Endothelial cell of umbilical vein (primary cell): Measurements from ENCODE around the gene FNIP2. TPM values are rescaled to one million over a fixed set of nuclear protein-coding genes. Genes with fewer than 3 reads are reported as not detected.

Experiments
- BruUV-seq: library from RNA; stranded (reverse); fragments of 400-500 nt; replicated peaks from 2 replicates; lab custom pipeline; 2021; lab: Mats Ljungman, UMichigan
- CTCF ChIA-PET: fragments of 300-600, 350-600 bp; sonication (Branson Sonifier 250); formaldehyde crosslinking; loops from one replicate; lab custom pipeline; 2021; ENCODE audit warnings: antibody characterized with exemption, inconsistent platforms; lab: Charles Lee
- POLR2A ChIA-PET: fragments of 300-600, 350-600 bp; sonication (Branson Sonifier 250); formaldehyde crosslinking; loops from one replicate; lab custom pipeline; 2021; ENCODE audit warnings: antibody characterized with exemption, inconsistent platforms; lab: Charles Lee
- DNase-seq: peaks from one replicate; pipeline ENCODE4 v3.0.0-alpha.2; 2011; ENCODE audit warnings: low read depth, low spot score
- FAIRE-seq: peaks from 2 replicates; lab custom pipeline; 2011; peaks lifted over from hg19 to GRCh38; lab: Jason Lieb, UNC
- H2AFZ ChIP-seq: 2 replicates; pipeline ENCODE4 v1.6.0; 2012; ENCODE audit warnings: low read depth, low read length, control low read depth, inconsistent platforms
- H3K27ac ChIP-seq: 2 replicates; pipeline ENCODE4 v1.5.1; 2011; ENCODE audit warnings: low read depth, mild to moderate bottlenecking, control low read depth, low read length, moderate library complexity; ENCODE audit not compliant: insufficient read depth
- H3K27me3 ChIP-seq, 2 experiments: 2 replicates each; pipeline versions ENCODE4 v1.6.0 to v1.6.1; 2011; ENCODE audit warnings: low read length in 2 of 2, mixed read lengths in 1 of 2; ENCODE audit not compliant: control insufficient read depth in 2 of 2, insufficient read depth in 2 of 2
- H3K36me3 ChIP-seq, 2 experiments: 2 replicates in 1 of 2; 3 replicates in 1 of 2; pipeline ENCODE4 v1.5.1; 2011; ENCODE audit warnings: low read length in 2 of 2, mild to moderate bottlenecking in 1 of 2, moderate library complexity in 1 of 2; ENCODE audit not compliant: control insufficient read depth in 2 of 2, insufficient read depth in 2 of 2; ENCODE audit errors: extremely low read depth in 1 of 2
- H3K4me1 ChIP-seq: 3 replicates; pipeline ENCODE4 v1.5.1; 2011; ENCODE audit warnings: mild to moderate bottlenecking, low read length; ENCODE audit not compliant: control insufficient read depth, insufficient read depth; ENCODE audit errors: extremely low read depth
- H3K4me2 ChIP-seq: 2 replicates; pipeline ENCODE4 v1.6.1; 2011; ENCODE audit warnings: low read length, control low read depth, mixed read lengths; ENCODE audit not compliant: insufficient read depth
- H3K4me3 ChIP-seq, 3 experiments: fragments of 200-600 bp in 1 of 3; sonication (generic), shearing (Covaris generic) in 1 of 3; replicated peaks in 1 of 3; 2 replicates each; pipeline ENCODE4 v1.5.1; 2011 to 2016; ENCODE audit warnings: control low read depth in 3 of 3, low read length in 3 of 3, mild to moderate bottlenecking in 2 of 3, inconsistent platforms in 1 of 3, low read depth in 1 of 3, moderate library complexity in 1 of 3; ENCODE audit not compliant: insufficient read depth in 1 of 3
- H3K79me2 ChIP-seq: 2 replicates; pipeline ENCODE4 v1.6.0; 2012; ENCODE audit warnings: low read length, inconsistent platforms; ENCODE audit not compliant: control insufficient read depth, insufficient read depth
- H3K9ac ChIP-seq: replicated peaks from 2 replicates; pipeline ENCODE3; 2011; ENCODE audit warnings: low read length, control low read depth; ENCODE audit not compliant: insufficient read depth; ENCODE audit errors: extremely low read depth
- H3K9me1 ChIP-seq: replicated peaks from 3 replicates; pipeline ENCODE4 v1.6.0; 2011; ENCODE audit warnings: mild to moderate bottlenecking, low read length; ENCODE audit not compliant: control insufficient read depth, insufficient read depth; ENCODE audit errors: extremely low read depth
- H3K9me3 ChIP-seq: replicated peaks from 2 replicates; pipeline ENCODE4 v1.5.1; 2012; ENCODE audit warnings: low read length, inconsistent platforms; ENCODE audit not compliant: control insufficient read depth, insufficient read depth
- H4K20me1 ChIP-seq: replicated peaks from 2 replicates; pipeline ENCODE3; 2011; ENCODE audit warnings: mild to moderate bottlenecking, low read length; ENCODE audit not compliant: control insufficient read depth, insufficient read depth; ENCODE audit errors: extremely low read depth
- CTCF ChIP-seq, 2 donors: IDR thresholded peaks; 1 replicate in 1 of 2; 2 replicates in 1 of 2; pipeline ENCODE4 v1.5.1; 2011; ENCODE audit warnings: low read length in 2 of 2, mild to moderate bottlenecking in 2 of 2, moderate library complexity in 2 of 2, control low read depth in 1 of 2, inconsistent platforms in 1 of 2, low read depth in 1 of 2; ENCODE audit not compliant: insufficient read depth in 1 of 2; ENCODE audit errors: extremely low read depth in 1 of 2
- FOS ChIP-seq: IDR thresholded peaks from 2 replicates; pipeline ENCODE4 v1.6.1; 2011; ENCODE audit warnings: mild to moderate bottlenecking, low read length, moderate library complexity, borderline replicate concordance; ENCODE audit not compliant: insufficient read depth
- GATA2 ChIP-seq: IDR thresholded peaks from 2 replicates; pipeline ENCODE4 v1.7.0; 2011; ENCODE audit warnings: low read depth, mild to moderate bottlenecking, moderate library complexity, mixed read lengths, low read length; ENCODE audit not compliant: insufficient read length, insufficient read depth
- POLR2AphosphoS5 ChIP-seq: IDR thresholded peaks from 2 replicates; pipeline ENCODE4 v1.6.1; 2012; ENCODE audit warnings: low read depth, mild to moderate bottlenecking, control low read depth, low read length, moderate library complexity; ENCODE audit not compliant: insufficient read depth
- dilution Hi-C: fragments of 300-500 bp; cut with MboI; formaldehyde crosslinking; loops from one replicate; pipeline ENCODE4 v1.15.0; 2019; ENCODE audit warnings: low sequenced_read_pairs; ENCODE audit not compliant: extremely low pct_ligation_motif_present
- intact Hi-C: fragments of 100-400 bp; cut with micrococcal nuclease; formaldehyde crosslinking; loops from one replicate; pipeline ENCODE4 v1.10.0; 2022
- polyA plus RNA-seq, 4 experiments: library from polyadenylated mRNA; depleted of rRNA in 3 of 4; stranded (reverse) in 3 of 4; unstranded in 1 of 4; fragments of >200 nt; gene quantifications; 2 replicates each; pipeline versions ENCODE4 v1.2.1 to v1.2.3, GENCODE V29; 2011 to 2012; ENCODE audit warnings: missing spikeins in 1 of 4
- total RNA-seq: library from RNA; stranded (reverse); gene quantifications from 2 replicates; pipeline ENCODE4 v1.2.3, GENCODE V29; 2021

Gene FNIP2
- total and polyA plus RNA-seq, 2 donors (not counting 3 experiments of a cell fraction or from before 2014, with no cell fraction given) = 4.5 to 14.4 TPM

GRCh38 chr4:158782551-158783360, 13.9 kb downstream of the FNIP2 start:
- peak overlapping the region; percentile 51 for H3K27ac ChIP-seq
- no TSS peak for BruUV-seq
- H4K20me1 ChIP-seq = no peaks in the 10 kb centered on the region
- no peaks in the 10 kb centered on the region for H3K9me3 ChIP-seq
- no peak overlapping the region for H3K4me3 ChIP-seq
- DNase-seq (peak; percentile 54), FAIRE-seq (no peak)
- intact Hi-C loops = loop anchor here (1.0 kb wide), 2 partner anchors 13 to 28 kb away; partner anchors contain the start of gene FNIP2
- H3K4me1 ChIP-seq = peaks cover 39% of the 10 kb centered on the region
- TF ChIP-seq GATA2 (no peak), FOS (no peak), CTCF (IDR thresholded peaks at IDR 0.05; ENCODE audit: extremely low read depth in 1 of 2, insufficient read depth in 1 of 2, low read depth in 1 of 2, low read length in 2 of 2) (no peak), POLR2AphosphoS5 (no peak)
- no peaks in the 10 kb centered on the region for H3K36me3 ChIP-seq
- ChIA-PET POLR2A (no interaction called here), CTCF (interaction anchor here (0.7 to 2.0 kb wide), 12 partner anchors 8 to 74 kb away, joined by 3 to 11 read pairs (median 4); partner anchors contain the start of gene FNIP2)
- H3K9ac ChIP-seq = no peak overlapping the region
- H3K4me2 ChIP-seq = peak overlapping the region; percentile 70
- peak overlapping the region; percentile 5 for H2AFZ ChIP-seq
- peaks cover 27% of the 10 kb centered on the region for H3K79me2 ChIP-seq
- dilution Hi-C loops = no loop called here
- H3K27me3 ChIP-seq = no peaks in the 10 kb centered on the region
- no peaks in the 10 kb centered on the region for H3K9me1 ChIP-seq
